Astrocyte (in vitro differentiated cells and primary cell): Measurements from ENCODE around the gene SRSF5. TPM values are rescaled to one million over a fixed set of nuclear protein-coding genes. Genes with fewer than 3 reads are reported as not detected.
"Not testable (repeated sequence)": the region's sequence is repeated elsewhere in the genome, so short reads cannot be mapped to it uniquely, and the experiment has no call there.

Source experiments
- DNase-seq: peaks from one replicate; pipeline ENCODE4 v3.0.0-alpha.2; 2010; ENCODE audit warnings: low read depth
- FAIRE-seq: peaks from 2 replicates; lab custom pipeline; 2011; peaks lifted over from hg19 to GRCh38; lab: Jason Lieb, UNC
- H2AFZ ChIP-seq: 2 replicates; pipeline ENCODE4 v1.6.0; 2012; ENCODE audit warnings: low read depth, low read length, inconsistent platforms
- H3K27ac ChIP-seq: 2 replicates; pipeline ENCODE4 v1.5.1; 2011; ENCODE audit warnings: low read depth, low read length, inconsistent platforms
- H3K27me3 ChIP-seq: 2 replicates; pipeline ENCODE4 v1.6.0; 2011; ENCODE audit warnings: low read length, inconsistent platforms; ENCODE audit not compliant: insufficient read depth
- H3K36me3 ChIP-seq: 2 replicates; pipeline ENCODE4 v1.5.1; 2011; ENCODE audit warnings: low read length, inconsistent platforms; ENCODE audit not compliant: insufficient read depth
- H3K4me1 ChIP-seq: 2 replicates; pipeline ENCODE4 v1.5.1; 2011; ENCODE audit warnings: low read length, inconsistent platforms; ENCODE audit not compliant: insufficient read depth
- H3K4me2 ChIP-seq: 2 replicates; pipeline ENCODE4 v1.6.0; 2012; ENCODE audit warnings: low read length, inconsistent platforms
- H3K4me3 ChIP-seq: 2 replicates; pipeline ENCODE4 v1.5.1; 2011; ENCODE audit warnings: low read depth, mild to moderate bottlenecking, low read length, inconsistent platforms; ENCODE audit not compliant: insufficient read depth
- H3K79me2 ChIP-seq: 2 replicates; pipeline ENCODE4 v1.6.0; 2012; ENCODE audit warnings: mild to moderate bottlenecking, low read length, inconsistent platforms; ENCODE audit not compliant: insufficient read depth
- H3K9ac ChIP-seq: 2 replicates; pipeline ENCODE4 v1.6.0; 2012; ENCODE audit warnings: mild to moderate bottlenecking, low read length, inconsistent platforms
- H3K9me3 ChIP-seq: 2 replicates; pipeline ENCODE4 v1.5.1; 2012; ENCODE audit warnings: low read depth, mild to moderate bottlenecking, low read length, inconsistent platforms; ENCODE audit not compliant: insufficient read depth
- H4K20me1 ChIP-seq: 2 replicates; pipeline ENCODE4 v1.6.0; 2012; ENCODE audit warnings: low read length, inconsistent platforms; ENCODE audit not compliant: insufficient read depth
- H3K27ac Mint-ChIP-seq: one replicate; pipeline ENCODE4 v1.8.0; 2021; ENCODE audit warnings: mild to moderate bottlenecking, mixed read lengths; ENCODE audit not compliant: unreplicated experiment
- H3K27me3 Mint-ChIP-seq: one replicate; pipeline ENCODE4 v1.8.0; 2021; ENCODE audit warnings: low read depth, mixed read lengths; ENCODE audit not compliant: unreplicated experiment
- H3K36me3 Mint-ChIP-seq: one replicate; pipeline ENCODE4 v1.8.0; 2021; ENCODE audit warnings: low read depth, mixed read lengths; ENCODE audit not compliant: unreplicated experiment
- H3K4me1 Mint-ChIP-seq: one replicate; pipeline ENCODE4 v1.8.0; 2021; ENCODE audit warnings: low read depth, mixed read lengths; ENCODE audit not compliant: unreplicated experiment
- H3K4me3 Mint-ChIP-seq: one replicate; pipeline ENCODE4 v1.8.0; 2021; ENCODE audit warnings: mild to moderate bottlenecking, moderate library complexity, mixed read lengths; ENCODE audit not compliant: unreplicated experiment
- H3K9me3 Mint-ChIP-seq: one replicate; pipeline ENCODE4 v1.8.0; 2021; ENCODE audit warnings: mild to moderate bottlenecking, mixed read lengths; ENCODE audit not compliant: unreplicated experiment
- CTCF ChIP-seq: IDR thresholded peaks from 2 replicates; pipeline ENCODE4 v1.5.1; 2011; ENCODE audit warnings: low read depth, mild to moderate bottlenecking, inconsistent platforms, low read length, moderate library complexity; ENCODE audit not compliant: insufficient read depth
- EZH2 ChIP-seq: IDR thresholded peaks from 2 replicates; pipeline ENCODE4 v1.6.1; 2012; ENCODE audit warnings: mild to moderate bottlenecking, low read length, inconsistent platforms; ENCODE audit not compliant: insufficient read depth
- total RNA-seq: library from RNA; stranded (reverse); gene quantifications from 2 replicates; pipeline ENCODE4 v1.2.1, GENCODE V29; 2021

Gene SRSF5
- total RNA-seq, 1 donor from 2014 or later: 195 TPM

GRCh38 chr14:69811227-69811867 is 44.4 kb downstream of the SRSF5 start:
- H3K9me3 ChIP-seq: no peaks in the 10 kb centered on the region
- H3K27ac Mint-ChIP-seq: no peak overlapping the region
- DNase-seq (no peak), FAIRE-seq (no peak)
- no peaks in the 10 kb centered on the region for H3K27me3 Mint-ChIP-seq
- H3K36me3 ChIP-seq: no peaks in the 10 kb centered on the region
- H3K4me1 ChIP-seq: no peaks in the 10 kb centered on the region
- no peak overlapping the region for H3K4me3 Mint-ChIP-seq
- H3K36me3 Mint-ChIP-seq: no peaks in the 10 kb centered on the region
- H3K27me3 ChIP-seq: peaks cover 4% of the 10 kb centered on the region
- no peak for TF ChIP-seq CTCF
- TF ChIP-seq EZH2: no peak
- no peaks in the 10 kb centered on the region for H4K20me1 ChIP-seq
- H2AFZ ChIP-seq: no peak overlapping the region
- no peaks in the 10 kb centered on the region for H3K9me3 Mint-ChIP-seq
- H3K27ac ChIP-seq: no peak overlapping the region
- no peak overlapping the region for H3K9ac ChIP-seq
- no peaks in the 10 kb centered on the region for H3K79me2 ChIP-seq
- H3K4me1 Mint-ChIP-seq: no peaks in the 10 kb centered on the region
- no peak overlapping the region for H3K4me2 ChIP-seq
- no peak overlapping the region for H3K4me3 ChIP-seq

- Mint-ChIP-seq H3K36me3 (no peaks in the 10 kb centered on the region), H3K4me3 (no peak overlapping the region), H3K4me1 (no peaks in the 10 kb centered on the region), H3K27ac (no peak overlapping the region), H3K27me3 (no peaks in the 10 kb centered on the region), H3K9me3 (no peaks in the 10 kb centered on the region)
- H3K27ac ChIP-seq: no peak overlapping the region
- H3K9ac ChIP-seq: no peak overlapping the region
- no peaks in the 10 kb centered on the region for H3K36me3 ChIP-seq
- no peaks in the 10 kb centered on the region for H3K9me3 ChIP-seq
- TF ChIP-seq CTCF: no peak
- no peak for TF ChIP-seq EZH2
- H4K20me1 ChIP-seq: no peaks in the 10 kb centered on the region
- FAIRE-seq (no peak), DNase-seq (no peak)
- H3K4me2 ChIP-seq: no peak overlapping the region
- H2AFZ ChIP-seq: no peak overlapping the region
- peaks cover 4% of the 10 kb centered on the region for H3K27me3 ChIP-seq
- no peaks in the 10 kb centered on the region for H3K4me1 ChIP-seq
- no peaks in the 10 kb centered on the region for H3K79me2 ChIP-seq
- H3K4me3 ChIP-seq: no peak overlapping the region
Measured at GRCh38 chr14:69811868-69812252, 44.9 kb downstream of the SRSF5 start.

- Histone ChIP-seq H3K27ac (no peak overlapping the region), H3K4me3 (no peak overlapping the region), H2AFZ (no peak overlapping the region), H3K9ac (no peak overlapping the region), H4K20me1 (no peaks in the 10 kb centered on the region), H3K9me3 (no peaks in the 10 kb centered on the region), H3K4me2 (no peak overlapping the region), H3K4me1 (no peaks in the 10 kb centered on the region), H3K27me3 (peaks cover 8% of the 10 kb centered on the region), H3K36me3 (no peaks in the 10 kb centered on the region), H3K79me2 (no peaks in the 10 kb centered on the region)
- TF ChIP-seq CTCF (no peak), EZH2 (no peak)
- Mint-ChIP-seq H3K36me3 (no peaks in the 10 kb centered on the region), H3K4me3 (no peak overlapping the region), H3K9me3 (no peaks in the 10 kb centered on the region), H3K27ac (no peak overlapping the region), H3K4me1 (no peaks in the 10 kb centered on the region), H3K27me3 (no peaks in the 10 kb centered on the region)
- DNase-seq (no peak), FAIRE-seq (no peak)
Measured at GRCh38 chr14:69812711-69813110, 45.8 kb downstream of the SRSF5 start.

GRCh38 chr14:69813346-69813745 is 46.4 kb downstream of the SRSF5 start:
- not testable (repeated sequence) for H3K4me2 ChIP-seq, H3K27me3 ChIP-seq, H3K4me1 Mint-ChIP-seq, H3K4me3 ChIP-seq, H4K20me1 ChIP-seq, H3K4me1 ChIP-seq, DNase-seq, H3K27ac Mint-ChIP-seq, H3K27me3 Mint-ChIP-seq, H3K36me3 ChIP-seq, H3K9ac ChIP-seq, H3K36me3 Mint-ChIP-seq, H3K27ac ChIP-seq, H3K9me3 Mint-ChIP-seq, H2AFZ ChIP-seq, H3K9me3 ChIP-seq, H3K79me2 ChIP-seq, H3K4me3 Mint-ChIP-seq, FAIRE-seq
